Sigmoid colon (tissue), 7 donors: Measurements from ENCODE around the gene FAM168A. TPM values are rescaled to one million over a fixed set of nuclear protein-coding genes. Genes with fewer than 3 reads are reported as not detected.

ENCODE experiments used
- DNase-seq: peaks from one replicate; pipeline ENCODE4 v3.0.0-alpha.2; 2019
- H3K27ac ChIP-seq, 4 donors: fragments of 200-600 bp; sonication (generic); one replicate each; pipeline ENCODE4 v1.5.1; 2016 to 2019; ENCODE audit warnings: mild to moderate bottlenecking in 1 of 4
- H3K27me3 ChIP-seq, 3 donors: fragments of 200-600 bp; sonication (generic); one replicate each; pipeline ENCODE4 v1.5.1; 2019; ENCODE audit warnings: mild to moderate bottlenecking in 1 of 3
- H3K36me3 ChIP-seq, 4 donors: fragments of 200-600 bp; sonication (generic); one replicate each; pipeline ENCODE4 v1.5.1; 2016 to 2019
- H3K4me1 ChIP-seq, 4 donors: fragments of 200-600 bp; sonication (generic); one replicate each; pipeline ENCODE4 v1.5.1; 2017 to 2019
- H3K4me3 ChIP-seq, 4 donors: fragments of 200-600 bp; sonication (generic); one replicate each; pipeline ENCODE4 v1.5.1; 2017 to 2019; ENCODE audit warnings: mild to moderate bottlenecking in 2 of 4, moderate library complexity in 1 of 4
- H3K9me3 ChIP-seq, 4 donors: fragments of 200-600 bp in 3 of 4; sonication (generic) in 3 of 4; one replicate each; pipeline versions ENCODE4 v1.5.1 to v1.6.1; 2013 to 2019
- EP300 ChIP-seq, 4 donors: sonication (generic); formaldehyde crosslinking; IDR thresholded peaks; one replicate each; pipeline ENCODE4 v1.6.1; 2017; ENCODE audit warnings: antibody characterized with exemption in 4 of 4
- POLR2A ChIP-seq, 2 donors: fragments of 450-650 bp; IDR thresholded peaks; one replicate each; pipeline ENCODE4 v1.6.1; 2016; ENCODE audit warnings: antibody characterized with exemption in 2 of 2, mild to moderate bottlenecking in 2 of 2, moderate library complexity in 2 of 2
- POLR2AphosphoS5 ChIP-seq, 4 donors: sonication (generic); formaldehyde crosslinking; IDR thresholded peaks; one replicate each; pipeline ENCODE4 v1.6.1; 2017; ENCODE audit warnings: antibody characterized with exemption in 4 of 4
- WGBS, 2 donors: extraction: QIAGEN DNeasy Blood & Tissue Kit; methylation state at CpG; one replicate each; pipeline ENCODE4 v1.1.7; 2013; 5-methylcytosine and 5-hydroxymethylcytosine counted together
- intact Hi-C: fragments of 100-400 bp; cut with DNase I; formaldehyde crosslinking; loops from one replicate; pipeline ENCODE4 v1.15.1; 2023
- polyA plus RNA-seq, 3 donors: library from polyadenylated mRNA; stranded (reverse); fragments of 200-250 nt; gene quantifications; one replicate each; pipeline ENCODE4 v1.2.3, GENCODE V29; 2013
- total RNA-seq, 4 donors: library from RNA; depleted of rRNA; stranded (reverse); fragments of >200 nt; gene quantifications; one replicate each; pipeline ENCODE4 v1.1.0, GENCODE V29; 2016
- TF ChIP-seq, protein P1 (sequence below), 4 experiments: fragments of 450-650 bp in 3 of 4; fragments of 200-600 bp in 1 of 4; IDR thresholded peaks; one replicate each; pipeline ENCODE4 v1.5.1; 2016 to 2019; ENCODE audit warnings: antibody characterized with exemption in 4 of 4, mild to moderate bottlenecking in 3 of 4, moderate library complexity in 2 of 4
- donor health status: healthy with polysubstance abuse.
- donor health status: Bipolar disorder and iron deficiency.
- donor health status: healthy.

Gene FAM168A
- total and polyA plus RNA-seq, 7 donors = 3.6 to 37.7 (median 20.7) TPM

DNA sequence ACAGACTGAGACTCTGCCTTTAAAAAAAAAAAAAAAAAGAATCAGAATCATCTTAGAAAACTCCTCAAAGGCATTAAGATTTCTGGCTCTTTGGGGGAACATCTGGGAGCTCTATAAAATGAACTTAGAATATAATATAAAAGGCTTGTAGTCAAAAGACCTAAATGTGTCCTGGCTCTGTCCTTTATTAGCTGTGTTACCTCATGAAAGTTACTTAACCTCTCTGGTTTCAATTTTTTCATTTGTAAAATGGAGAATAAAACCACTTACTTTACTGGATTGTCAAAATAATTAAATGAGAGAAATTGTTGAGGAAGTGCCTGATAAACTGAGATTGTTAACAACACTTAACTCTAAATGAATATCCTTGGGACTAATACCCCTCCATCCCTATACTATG, 81.8 kb downstream of the FAM168A start:
- no peak overlapping the region for H3K27ac ChIP-seq
- H3K36me3 ChIP-seq = no peaks in the 10 kb centered on the region
- no peaks in the 10 kb centered on the region for H3K9me3 ChIP-seq
- TF ChIP-seq EP300 (IDR thresholded peaks at IDR 0.05) (no peak), POLR2AphosphoS5 (IDR thresholded peaks at IDR 0.05) (no peak), POLR2A (IDR thresholded peaks at IDR 0.05) (no peak)
- TF ChIP-seq, protein P1, sequence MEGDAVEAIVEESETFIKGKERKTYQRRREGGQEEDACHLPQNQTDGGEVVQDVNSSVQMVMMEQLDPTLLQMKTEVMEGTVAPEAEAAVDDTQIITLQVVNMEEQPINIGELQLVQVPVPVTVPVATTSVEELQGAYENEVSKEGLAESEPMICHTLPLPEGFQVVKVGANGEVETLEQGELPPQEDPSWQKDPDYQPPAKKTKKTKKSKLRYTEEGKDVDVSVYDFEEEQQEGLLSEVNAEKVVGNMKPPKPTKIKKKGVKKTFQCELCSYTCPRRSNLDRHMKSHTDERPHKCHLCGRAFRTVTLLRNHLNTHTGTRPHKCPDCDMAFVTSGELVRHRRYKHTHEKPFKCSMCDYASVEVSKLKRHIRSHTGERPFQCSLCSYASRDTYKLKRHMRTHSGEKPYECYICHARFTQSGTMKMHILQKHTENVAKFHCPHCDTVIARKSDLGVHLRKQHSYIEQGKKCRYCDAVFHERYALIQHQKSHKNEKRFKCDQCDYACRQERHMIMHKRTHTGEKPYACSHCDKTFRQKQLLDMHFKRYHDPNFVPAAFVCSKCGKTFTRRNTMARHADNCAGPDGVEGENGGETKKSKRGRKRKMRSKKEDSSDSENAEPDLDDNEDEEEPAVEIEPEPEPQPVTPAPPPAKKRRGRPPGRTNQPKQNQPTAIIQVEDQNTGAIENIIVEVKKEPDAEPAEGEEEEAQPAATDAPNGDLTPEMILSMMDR (IDR thresholded peaks at IDR 0.05) = no peak
- H3K27me3 ChIP-seq = no peaks in the 10 kb centered on the region
- DNase-seq = no peak
- intact Hi-C loops = no loop called here
- no peaks in the 10 kb centered on the region for H3K4me1 ChIP-seq
- no peak overlapping the region for H3K4me3 ChIP-seq

DNA sequence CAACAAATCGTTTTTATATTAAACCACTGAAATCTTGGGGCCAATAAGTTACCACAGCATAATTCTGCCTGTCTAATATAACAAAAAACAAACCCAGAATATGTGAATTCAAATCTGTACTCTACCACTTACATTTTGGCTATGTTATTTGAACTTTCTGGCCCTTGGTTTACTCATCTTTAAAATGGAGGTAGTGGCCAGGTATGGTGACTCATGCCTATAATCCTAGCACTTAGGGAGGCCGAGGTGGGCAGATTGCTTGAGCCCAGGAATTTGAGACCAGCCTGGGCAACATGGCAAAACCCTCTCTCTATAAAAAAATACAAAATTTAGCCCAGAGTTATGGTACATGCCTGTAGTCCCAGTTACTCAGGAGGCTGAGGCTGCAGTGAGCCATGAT, 84.2 kb downstream of the FAM168A start:
- TF ChIP-seq POLR2A (IDR thresholded peaks at IDR 0.05) = no peak
- no peak for TF ChIP-seq EP300 (IDR thresholded peaks at IDR 0.05)
- TF ChIP-seq, protein P1 (IDR thresholded peaks at IDR 0.05) = no peak
- TF ChIP-seq POLR2AphosphoS5 (IDR thresholded peaks at IDR 0.05) = no peak
- intact Hi-C loops = no loop called here
- Histone ChIP-seq H3K27me3 (no peaks in the 10 kb centered on the region), H3K4me3 (no peak overlapping the region), H3K4me1 (no peaks in the 10 kb centered on the region), H3K36me3 (no peaks in the 10 kb centered on the region), H3K27ac (no peak overlapping the region), H3K9me3 (no peaks in the 10 kb centered on the region)
- WGBS, 2 donors = 85 to 87% methylated on average over 2 of the region's 2 CpGs
- DNase-seq = no peak

DNA sequence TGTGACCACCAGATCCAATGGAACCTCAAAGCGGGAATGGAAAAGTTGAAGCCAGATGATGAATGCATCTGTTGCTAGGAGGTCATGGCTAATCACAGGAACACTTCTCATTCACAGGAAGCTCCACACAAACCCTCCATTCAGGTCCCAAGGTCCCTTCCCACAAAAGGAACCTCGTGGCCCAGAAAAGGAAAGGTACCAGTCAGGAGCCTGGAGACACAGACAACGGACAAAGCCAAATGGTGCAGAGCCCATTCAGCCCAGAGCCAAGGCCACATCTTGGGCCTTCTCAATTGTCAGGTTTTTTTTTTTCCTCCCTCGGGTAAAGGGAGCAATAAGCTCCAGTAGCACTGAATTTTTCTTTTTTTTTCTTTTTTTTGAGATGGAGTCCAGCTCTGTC, 87.0 kb downstream of the FAM168A start:
- H3K27ac ChIP-seq = no peak overlapping the region
- WGBS, 2 donors = 88 to 94% methylated on average over 4 of the region's 4 CpGs
- H3K27me3 ChIP-seq = no peaks in the 10 kb centered on the region
- DNase-seq = no peak
- H3K4me1 ChIP-seq = peaks cover 0 to 5% (median 0%) of the 10 kb centered on the region in 4 donors
- no peaks in the 10 kb centered on the region for H3K9me3 ChIP-seq
- no peak overlapping the region for H3K4me3 ChIP-seq
- no peaks in the 10 kb centered on the region for H3K36me3 ChIP-seq
- intact Hi-C loops = no loop called here
- TF ChIP-seq POLR2A (IDR thresholded peaks at IDR 0.05) = no peak
- no peak for TF ChIP-seq EP300 (IDR thresholded peaks at IDR 0.05)
- TF ChIP-seq POLR2AphosphoS5 (IDR thresholded peaks at IDR 0.05) = no peak
- TF ChIP-seq, protein P1 (IDR thresholded peaks at IDR 0.05) = no peak

DNA sequence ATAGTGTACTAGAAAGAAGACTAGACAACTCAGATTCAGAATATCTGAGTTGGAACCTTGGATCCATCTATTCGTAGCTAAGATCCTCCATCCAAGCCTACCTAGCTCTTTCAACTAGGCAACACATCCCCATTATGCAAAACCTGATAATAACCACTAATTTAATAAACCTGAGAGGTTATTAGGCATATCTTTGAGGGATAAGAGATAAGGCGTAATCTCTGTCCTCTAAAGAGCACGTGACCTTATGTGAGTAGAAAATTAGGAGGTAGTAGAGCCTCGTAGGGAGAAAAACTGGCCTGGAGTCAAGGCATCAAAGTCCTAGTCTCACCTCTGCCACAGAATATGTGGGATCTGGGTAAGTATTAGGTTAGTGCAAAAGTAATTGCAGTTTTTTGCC, 87.8 kb downstream of the FAM168A start:
- Histone ChIP-seq H3K4me1 (peaks cover 0 to 5% (median 0%) of the 10 kb centered on the region in 4 donors), H3K9me3 (no peaks in the 10 kb centered on the region), H3K27me3 (no peaks in the 10 kb centered on the region), H3K4me3 (no peak overlapping the region), H3K36me3 (no peaks in the 10 kb centered on the region), H3K27ac (no peak overlapping the region)
- intact Hi-C loops = no loop called here
- WGBS, 2 donors = 91 to 95% methylated on average over 4 of the region's 4 CpGs
- TF ChIP-seq EP300 (IDR thresholded peaks at IDR 0.05) (no peak), POLR2AphosphoS5 (IDR thresholded peaks at IDR 0.05) (no peak), POLR2A (IDR thresholded peaks at IDR 0.05) (no peak)
- TF ChIP-seq, protein P1 (IDR thresholded peaks at IDR 0.05) = no peak
- DNase-seq = no peak

DNA sequence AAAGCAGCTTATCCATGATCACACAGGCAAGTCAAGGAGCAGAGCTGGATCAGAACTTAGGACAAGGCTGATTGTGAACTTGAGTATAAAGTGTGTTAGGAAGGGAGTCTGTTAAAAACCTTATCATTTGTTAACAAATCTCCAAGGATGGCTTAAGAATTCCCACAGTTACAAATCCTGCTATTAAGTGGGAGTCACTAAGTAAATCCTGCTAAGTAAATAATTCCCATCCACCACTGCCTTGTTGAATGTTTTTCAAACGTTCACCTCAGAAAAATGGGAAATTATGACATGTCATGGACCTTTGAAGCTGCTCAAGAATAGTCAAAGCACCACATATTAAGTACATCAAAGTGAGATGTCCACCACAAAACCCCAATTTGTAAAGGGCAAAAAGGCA, 88.7 kb downstream of the FAM168A start:
- WGBS, 2 donors = 41 to 44% methylated on average over 1 of the region's 1 CpG
- no peak overlapping the region for H3K27ac ChIP-seq
- no peak for TF ChIP-seq POLR2AphosphoS5 (IDR thresholded peaks at IDR 0.05)
- no peak for TF ChIP-seq EP300 (IDR thresholded peaks at IDR 0.05)
- TF ChIP-seq POLR2A (IDR thresholded peaks at IDR 0.05) = no peak
- TF ChIP-seq, protein P1 (IDR thresholded peaks at IDR 0.05) = no peak
- DNase-seq = no peak
- intact Hi-C loops = no loop called here
- no peaks in the 10 kb centered on the region for H3K36me3 ChIP-seq
- no peak overlapping the region for H3K4me3 ChIP-seq
- H3K9me3 ChIP-seq = no peaks in the 10 kb centered on the region
- H3K4me1 ChIP-seq = peaks cover 0 to 5% (median 0%) of the 10 kb centered on the region in 4 donors
- H3K27me3 ChIP-seq = no peaks in the 10 kb centered on the region
